NCI-H510A (cell line): ENCODE measurements around the gene KIF26B.

Experiments
- DNase-seq: peaks from one replicate; lab custom pipeline; 2025; lab: John Stamatoyannopoulos, UW

The KIF26B gene

GRCh38 chr1:245464290-245464689 is 309.5 kb downstream of the KIF26B start:
- no peak for DNase-seq

DNA sequence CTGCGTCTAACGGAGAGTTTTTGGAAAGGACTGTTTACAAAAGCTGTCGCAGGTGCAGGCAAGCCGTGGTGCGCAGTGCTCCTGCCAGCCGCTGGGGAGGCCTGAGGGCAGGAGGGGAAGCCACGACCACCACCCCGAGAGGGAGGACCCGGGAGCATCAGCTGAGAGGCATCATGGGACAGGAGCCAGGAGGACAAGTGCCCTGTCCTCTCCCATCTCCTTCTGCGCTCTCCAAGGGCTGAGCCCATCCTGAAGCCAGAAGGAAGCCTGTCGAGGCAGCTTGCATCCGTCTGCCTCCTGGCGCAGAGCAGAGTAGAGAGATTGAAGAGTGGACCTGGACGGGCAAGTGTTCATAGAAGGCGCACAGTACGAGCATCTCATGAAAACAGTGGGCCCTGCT is 310.9 kb downstream of the KIF26B start:
- no peak for DNase-seq

DNA sequence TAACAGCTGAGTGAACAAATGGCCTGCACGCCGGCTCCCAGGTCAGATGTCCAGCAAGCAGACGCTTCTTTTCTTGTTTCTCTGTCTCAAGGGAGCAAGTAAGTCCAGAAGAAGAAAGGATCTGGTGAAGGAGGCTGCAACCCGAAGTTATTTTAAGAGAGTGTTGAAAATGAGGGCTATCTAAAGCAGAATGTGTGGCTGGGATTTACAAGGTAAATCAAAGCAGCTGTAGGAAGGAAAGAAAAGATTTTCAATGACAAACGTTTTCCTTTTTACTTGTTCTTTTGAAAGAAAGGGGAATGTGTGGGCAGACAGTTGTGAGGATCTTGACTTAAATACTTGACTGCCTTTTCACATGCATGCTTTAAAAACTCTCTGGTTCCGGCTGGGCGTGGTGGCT is 311.5 kb downstream of the KIF26B start:
- DNase-seq = no peak

GRCh38 chr1:245467804-245468203 is 313.0 kb downstream of the KIF26B start:
- no peak for DNase-seq

DNA sequence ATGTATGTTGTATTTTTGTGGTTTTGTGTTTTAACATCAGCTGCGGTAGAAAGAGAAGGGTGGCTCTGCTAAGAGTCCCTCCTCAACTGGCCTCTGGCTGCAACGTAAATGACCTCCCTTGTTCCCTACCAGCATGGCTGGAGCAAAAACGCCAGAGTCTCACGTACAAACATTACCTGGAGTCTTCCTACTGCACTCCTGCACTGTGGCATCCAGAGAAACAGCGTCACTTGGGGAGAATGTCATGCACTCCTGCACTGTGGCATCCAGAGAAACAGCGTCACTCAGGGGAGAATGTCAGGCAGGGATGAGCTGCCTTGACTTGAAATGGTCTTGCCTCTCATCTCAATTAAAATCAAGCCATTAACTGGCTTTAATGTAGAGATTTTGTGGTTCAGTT is 314.2 kb downstream of the KIF26B start:
- no peak for DNase-seq

DNA sequence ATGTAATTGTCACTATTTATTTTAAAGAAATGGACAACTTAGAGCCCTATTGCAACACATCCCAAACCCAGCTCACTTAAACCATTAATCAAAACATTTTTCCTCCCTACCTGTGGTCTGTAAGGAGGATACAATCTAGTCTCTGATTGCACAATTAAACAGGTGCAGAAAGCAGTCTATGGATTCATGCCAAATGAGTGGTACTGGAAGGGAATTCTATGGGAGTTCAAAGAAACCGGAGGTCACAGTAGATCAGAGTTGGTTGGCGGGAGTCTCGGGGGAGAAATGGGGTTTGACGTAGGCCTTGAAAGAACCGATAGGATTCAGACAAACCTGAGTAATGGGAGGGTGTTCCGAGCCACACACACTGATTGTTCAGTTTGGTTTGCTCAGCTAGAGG is 314.9 kb downstream of the KIF26B start:
- peak; percentile 26 for DNase-seq

GRCh38 chr1:245475126-245475525 is 320.3 kb downstream of the KIF26B start:
- no peak for DNase-seq

- no peak for DNase-seq
Observed at GRCh38 chr1:245475961-245476516, 321.3 kb downstream of the KIF26B start.

- DNase-seq = no peak
Observed at GRCh38 chr1:245477941-245478340, 323.2 kb downstream of the KIF26B start.

DNA sequence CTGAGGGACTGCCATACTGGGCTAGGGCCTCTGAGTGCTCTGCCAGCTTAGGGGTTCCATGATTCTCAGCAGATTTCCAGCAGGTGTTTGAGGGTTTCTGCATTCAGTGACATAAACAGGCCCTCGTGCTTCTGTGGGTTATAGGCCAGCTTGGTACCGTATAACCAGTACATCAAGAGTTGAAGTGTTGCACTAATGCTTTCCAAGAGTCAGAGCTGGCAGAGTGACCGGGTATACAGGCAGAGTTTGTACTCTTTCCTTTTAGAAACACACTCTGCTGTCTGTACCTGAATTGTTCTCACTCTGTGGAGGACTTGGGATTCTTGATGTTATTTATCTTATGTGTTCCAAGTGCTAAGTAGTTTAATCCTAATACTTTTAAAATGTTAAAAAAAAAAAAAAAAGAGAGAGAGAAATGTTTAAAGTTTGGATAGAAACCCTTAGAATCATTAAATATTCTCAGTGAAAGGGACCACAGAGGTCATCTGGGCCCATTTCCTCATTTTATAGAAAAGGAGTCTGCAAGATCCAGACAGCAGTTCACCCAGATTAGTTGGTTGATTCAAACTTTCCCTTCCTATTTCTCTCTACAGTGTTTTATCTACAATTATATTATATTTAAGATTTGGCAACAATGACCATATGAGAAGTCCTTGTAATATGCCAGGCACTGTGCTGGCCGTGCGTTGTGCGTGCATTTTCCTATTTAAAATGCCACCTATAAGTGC is 325.8 kb downstream of the KIF26B start:
- DNase-seq = no peak

DNA sequence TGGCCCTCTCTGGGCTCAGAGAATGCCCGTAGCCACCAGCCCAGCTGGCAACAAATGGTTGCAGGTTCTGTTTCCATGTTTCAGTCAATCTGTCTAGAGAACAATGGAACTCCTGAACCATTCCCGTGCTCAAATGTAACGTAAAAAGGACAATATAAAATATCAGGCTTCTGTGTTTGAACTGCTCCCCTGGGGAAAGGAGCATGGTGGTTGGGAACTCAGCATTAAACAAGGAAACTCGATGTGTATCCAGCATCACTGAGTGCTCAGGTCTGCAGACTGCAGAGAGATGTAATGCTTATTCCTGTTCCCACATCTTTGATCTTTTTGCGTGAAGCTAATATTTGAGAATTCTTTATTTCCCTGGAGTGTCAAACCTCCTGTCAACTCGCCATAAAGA is 326.5 kb downstream of the KIF26B start:
- no peak for DNase-seq

GRCh38 chr1:245483247-245483646 is 328.5 kb downstream of the KIF26B start:
- DNase-seq = no peak

DNA sequence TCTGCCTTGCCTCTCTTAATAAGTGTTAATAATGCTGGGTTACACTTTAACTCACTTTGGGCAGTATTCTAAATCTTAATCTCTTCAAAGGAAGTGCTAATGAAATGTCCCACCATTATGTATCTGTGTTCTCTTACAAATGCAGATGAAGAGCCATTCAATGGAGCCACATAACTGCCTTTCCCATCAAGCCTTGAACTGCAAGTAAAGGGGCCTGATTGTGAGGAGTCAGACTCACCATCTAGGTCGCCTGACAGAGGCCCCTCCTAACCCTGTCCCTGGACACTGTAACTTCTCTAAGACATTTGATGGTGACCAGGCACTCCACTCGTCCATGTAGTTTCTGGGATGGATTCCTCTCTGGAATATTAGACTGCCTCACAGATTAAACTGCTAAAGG is 329.4 kb downstream of the KIF26B start:
- no peak for DNase-seq

DNA sequence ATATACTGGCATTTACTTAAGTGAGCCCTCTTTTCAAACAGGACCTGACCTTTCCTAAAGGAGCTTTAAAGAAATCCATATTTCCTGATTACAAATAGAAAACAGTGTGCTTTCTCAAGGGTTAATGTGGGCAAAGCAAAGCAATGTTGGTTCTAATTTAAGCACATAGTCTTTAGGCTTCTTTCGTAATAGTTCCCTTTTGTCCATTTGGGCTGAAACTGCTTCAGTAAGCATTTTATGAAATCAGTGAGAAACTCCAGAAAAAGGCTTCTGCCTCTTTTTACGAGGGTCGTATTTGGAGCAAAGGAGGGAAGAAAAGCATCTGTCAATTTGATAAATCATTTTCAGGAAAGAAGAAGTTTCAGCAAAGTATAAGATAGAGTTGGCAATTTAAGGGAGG is 331.2 kb downstream of the KIF26B start:
- no peak for DNase-seq

DNA sequence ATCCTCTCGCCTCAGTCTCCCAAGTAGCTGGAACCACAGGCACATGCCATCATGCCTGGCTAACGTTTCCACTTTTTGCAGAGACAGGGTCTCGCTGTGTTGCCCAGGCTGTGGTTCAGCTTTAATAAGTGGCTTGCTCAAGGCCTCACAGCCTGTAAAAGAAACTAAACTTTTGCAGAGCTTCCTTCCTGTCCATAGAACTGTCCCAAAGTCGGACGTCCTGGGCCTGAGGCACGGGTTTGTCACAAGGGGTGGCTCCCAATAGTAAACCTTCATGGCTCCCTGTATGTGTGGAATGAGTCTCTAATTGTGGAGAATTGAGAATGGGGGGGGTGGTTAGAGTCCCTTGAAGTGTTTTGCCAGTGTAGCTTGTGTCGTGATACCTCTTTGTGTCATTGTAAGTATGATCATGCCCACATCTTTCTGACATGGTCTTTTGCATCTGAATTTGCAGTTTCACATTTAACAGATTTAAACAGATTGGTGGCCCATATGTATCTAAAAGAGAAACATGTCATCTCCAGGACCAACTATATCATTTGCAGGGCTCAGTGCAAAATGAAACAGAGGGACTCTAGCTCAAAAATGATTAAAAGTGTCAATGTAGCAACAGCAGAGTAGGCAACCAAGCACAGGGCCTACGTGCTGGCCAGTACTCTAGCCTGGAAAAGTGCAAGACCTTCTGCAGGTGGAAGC is 332.1 kb downstream of the KIF26B start:
- no peak for DNase-seq

GRCh38 chr1:245488346-245489129 is 333.8 kb downstream of the KIF26B start:
- no peak for DNase-seq

DNA sequence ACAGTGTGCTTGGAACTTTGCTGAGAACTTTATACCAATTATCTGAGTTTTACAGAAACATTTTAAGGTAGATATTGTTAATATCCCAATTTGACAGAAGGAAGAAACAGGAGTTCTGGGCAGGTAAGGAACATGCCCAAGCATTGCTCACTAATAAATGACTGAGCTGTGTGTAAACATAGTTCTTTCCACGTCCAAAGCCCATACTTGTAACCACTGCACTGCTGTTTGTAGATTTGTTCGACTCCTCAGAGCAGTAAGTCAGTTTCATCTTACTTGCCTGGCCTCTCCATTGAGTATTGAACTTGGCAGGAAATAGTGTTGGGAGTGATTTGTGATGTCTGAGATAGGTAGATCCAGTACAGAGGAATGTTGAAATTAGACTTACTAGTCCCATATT is 335.1 kb downstream of the KIF26B start:
- no peak for DNase-seq

GRCh38 chr1:245493029-245493428 is 338.2 kb downstream of the KIF26B start:
- DNase-seq = no peak

GRCh38 chr1:245495681-245496080 is 340.9 kb downstream of the KIF26B start:
- no peak for DNase-seq

DNA sequence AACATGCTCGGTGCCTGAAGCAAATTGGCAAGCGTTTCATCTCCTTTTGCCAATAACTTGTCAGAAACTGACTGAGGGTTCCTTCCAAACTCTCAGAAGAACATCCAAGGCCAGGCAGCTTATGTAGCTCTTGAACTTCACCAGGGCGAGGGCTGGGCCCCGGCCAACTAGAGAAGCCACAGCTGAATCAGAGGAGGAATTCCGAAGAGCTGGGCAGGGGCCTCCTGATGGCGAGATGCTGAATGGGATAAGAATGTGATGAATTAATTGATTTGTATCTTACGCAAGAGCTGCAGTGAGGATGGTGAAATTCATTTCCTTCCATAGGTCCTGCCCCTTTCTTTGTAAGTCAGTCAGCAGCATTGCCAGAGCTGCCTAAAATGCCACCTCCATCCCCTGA is 345.8 kb downstream of the KIF26B start:
- no peak for DNase-seq

GRCh38 chr1:245501633-245502032 is 346.8 kb downstream of the KIF26B start:
- no peak for DNase-seq

- DNase-seq = no peak
Observed at GRCh38 chr1:245503548-245503947, 348.8 kb downstream of the KIF26B start.

- no peak for DNase-seq
Observed at GRCh38 chr1:245510144-245510543, 355.4 kb downstream of the KIF26B start.
